HCT116 (cell line): ENCODE results near the gene SMTN. TPM values are rescaled to one million over a fixed set of nuclear protein-coding genes. Genes with fewer than 3 reads are reported as not detected.

Experiments
- ATAC-seq: fragments of 200-7000 bp; cut with Tn5 transposase; 2 replicates; pipeline ENCODE4 v1.9.1; 2020; ENCODE audit warnings: mild to moderate bottlenecking, moderate library complexity
- BruUV-seq: library from RNA; stranded (reverse); fragments of 400-500 nt; replicated peaks from 2 replicates; lab custom pipeline; 2021; lab: Mats Ljungman, UMichigan
- CTCF ChIA-PET: fragments of 300-600 bp; sonication (Branson Sonifier 250); formaldehyde crosslinking; loops from one replicate; lab custom pipeline; 2021; ENCODE audit warnings: antibody characterized with exemption; lab: Charles Lee
- POLR2A ChIA-PET: fragments of 300-600, 350-600 bp; sonication (Branson Sonifier 250); formaldehyde crosslinking; loops from one replicate; lab custom pipeline; 2021; ENCODE audit warnings: antibody characterized with exemption; lab: Charles Lee
- RAD21 ChIA-PET, 2 experiments: fragments of 300-600 bp; sonication (Branson Sonifier 250); formaldehyde crosslinking; loops; one replicate each; lab custom pipeline; 2023; ENCODE audit warnings: low total read pairs in 2 of 2; ENCODE audit not compliant: uncharacterized antibody in 2 of 2, unreplicated experiment in 2 of 2, low non-redundant PET in 1 of 2; lab: Charles Lee
- DNase-seq: peaks from one replicate; pipeline ENCODE4 v3.0.0-alpha.2; 2010; ENCODE audit warnings: low read depth, low spot score
- H2AFZ ChIP-seq: fragments of 200-600 bp; shearing (Covaris generic), sonication (generic); 2 replicates; pipeline ENCODE4 v1.6.1; 2017; ENCODE audit warnings: low read depth, mixed run types, mixed read lengths, antibody characterized with exemption, low read length; ENCODE audit not compliant: poor library complexity, severe bottlenecking
- H3K27ac ChIP-seq: 2 replicates; pipeline ENCODE4 v1.5.1; 2012; ENCODE audit warnings: low read depth, low read length
- H3K27me3 ChIP-seq: fragments of 200-600 bp; sonication (generic); 2 replicates; pipeline ENCODE4 v1.6.1; 2016; ENCODE audit warnings: mixed run types, low read length, mixed read lengths; ENCODE audit not compliant: insufficient read depth
- H3K36me3 ChIP-seq, 2 experiments: fragments of 200-500 bp in 1 of 2; fragments of 200-600 bp in 1 of 2; sonication (Bioruptor generic) in 1 of 2; sonication (generic) in 1 of 2; 2 replicates each; pipeline versions ENCODE4 v1.5.1 to v1.6.1; 2014 to 2016; ENCODE audit warnings: low read length in 2 of 2, inconsistent platforms in 1 of 2, mixed read lengths in 1 of 2, mixed run types in 1 of 2; ENCODE audit not compliant: insufficient read depth in 2 of 2, control insufficient read depth in 1 of 2
- H3K4me1 ChIP-seq, 2 experiments: fragments of 200-600 bp in 1 of 2; sonication (generic) in 1 of 2; 2 replicates each; pipeline versions ENCODE4 v1.5.1 to v1.6.1; 2012 to 2017; ENCODE audit warnings: low read length in 2 of 2, inconsistent platforms in 1 of 2, mild to moderate bottlenecking in 1 of 2, mixed read lengths in 1 of 2, mixed run types in 1 of 2, moderate library complexity in 1 of 2; ENCODE audit not compliant: insufficient read depth in 2 of 2, control insufficient read depth in 1 of 2
- H3K4me2 ChIP-seq: fragments of 200-600 bp; sonication (generic); 2 replicates; pipeline ENCODE4 v1.6.1; 2017; ENCODE audit warnings: mixed run types, low read length, mixed read lengths
- H3K4me3 ChIP-seq, 2 experiments: fragments of 200-600 bp in 1 of 2; sonication (generic) in 1 of 2; replicated peaks in 1 of 2; 2 replicates each; pipeline ENCODE4 v1.5.1; 2011 to 2016; ENCODE audit warnings: low read length in 2 of 2, control low read depth in 1 of 2, low read depth in 1 of 2, mild to moderate bottlenecking in 1 of 2, mixed read lengths in 1 of 2, mixed run types in 1 of 2
- H3K79me2 ChIP-seq: fragments of 200-600 bp; sonication (generic); 2 replicates; pipeline ENCODE4 v1.6.1; 2017; ENCODE audit warnings: mild to moderate bottlenecking, mixed run types, low read length, moderate library complexity, mixed read lengths; ENCODE audit not compliant: insufficient read depth
- H3K9ac ChIP-seq: fragments of 200-600 bp; sonication (generic); 2 replicates; pipeline ENCODE4 v1.6.1; 2016; ENCODE audit warnings: low read length, mixed read lengths
- H3K9me2 ChIP-seq: fragments of 200-600 bp; sonication (generic), shearing (Covaris generic); 2 replicates; pipeline ENCODE4 v1.6.1; 2017; ENCODE audit warnings: mixed run types, mild to moderate bottlenecking, moderate library complexity; ENCODE audit not compliant: insufficient read depth
- H3K9me3 ChIP-seq, 2 experiments: fragments of 200-500 bp in 1 of 2; fragments of 200-600 bp in 1 of 2; sonication (Bioruptor generic) in 1 of 2; sonication (generic) in 1 of 2; 2 replicates each; pipeline ENCODE4 v1.6.1; 2014 to 2017; ENCODE audit warnings: low read length in 2 of 2, mixed read lengths in 2 of 2, inconsistent platforms in 1 of 2, low read depth in 1 of 2, mild to moderate bottlenecking in 1 of 2, mixed run types in 1 of 2, moderate library complexity in 1 of 2; ENCODE audit not compliant: control insufficient read depth in 1 of 2, insufficient read depth in 1 of 2
- H4K20me1 ChIP-seq: fragments of 200-600 bp; sonication (generic), shearing (Covaris generic); 2 replicates; pipeline ENCODE4 v1.6.1; 2017; ENCODE audit warnings: mixed run types, mild to moderate bottlenecking, moderate library complexity; ENCODE audit not compliant: insufficient read depth
- CBX3 ChIP-seq: IDR thresholded peaks from 2 replicates; pipeline ENCODE4 v1.6.1; 2012; ENCODE audit warnings: low read depth
- CEBPB ChIP-seq: IDR thresholded peaks from 2 replicates; pipeline ENCODE4 v1.6.1; 2012; ENCODE audit warnings: low read depth
- EGR1 ChIP-seq: IDR thresholded peaks from 2 replicates; pipeline ENCODE4 v1.6.1; 2012; ENCODE audit warnings: low read depth
- EZH2 ChIP-seq: fragments of 200-600 bp; sonication (generic); IDR thresholded peaks from 2 replicates; pipeline ENCODE4 v1.6.1; 2017; ENCODE audit warnings: antibody characterized with exemption, mixed run types
- EZH2phosphoT487 ChIP-seq: fragments of 200-600 bp; IDR thresholded peaks from 2 replicates; pipeline ENCODE4 v1.6.1; 2018; ENCODE audit warnings: antibody characterized with exemption, borderline replicate concordance
- JUND ChIP-seq: IDR thresholded peaks from 2 replicates; pipeline ENCODE4 v1.6.1; 2012
- POLR2A ChIP-seq: IDR thresholded peaks from 2 replicates; pipeline ENCODE4 v1.7.0; 2011; ENCODE audit warnings: borderline replicate concordance; ENCODE audit not compliant: insufficient read depth, insufficient read length; ENCODE audit errors: extremely low read depth
- POLR2AphosphoS5 ChIP-seq: IDR thresholded peaks from 2 replicates; pipeline ENCODE4 v1.6.1; 2011; ENCODE audit warnings: mild to moderate bottlenecking, low read depth, low read length, moderate library complexity
- RAD21 ChIP-seq: IDR thresholded peaks from 2 replicates; pipeline ENCODE4 v1.6.1; 2012; ENCODE audit warnings: low read depth, mild to moderate bottlenecking
- REST ChIP-seq: IDR thresholded peaks from 2 replicates; pipeline ENCODE4 v1.6.1; 2012; ENCODE audit warnings: low read depth
- SP1 ChIP-seq: IDR thresholded peaks from 2 replicates; pipeline ENCODE4 v1.6.1; 2012; ENCODE audit warnings: low read depth
- SRF ChIP-seq: IDR thresholded peaks from 2 replicates; pipeline ENCODE4 v1.6.1; 2012; ENCODE audit warnings: low read depth
- TCF7L2 ChIP-seq: IDR thresholded peaks from 2 replicates; pipeline ENCODE4 v1.7.0; 2011; ENCODE audit warnings: borderline replicate concordance, inconsistent platforms; ENCODE audit not compliant: insufficient read depth, insufficient read length; ENCODE audit errors: extremely low read depth
- YY1 ChIP-seq: IDR thresholded peaks from 2 replicates; pipeline ENCODE4 v1.6.1; 2011; ENCODE audit warnings: low read length, low read depth, moderate library complexity, mild to moderate bottlenecking; ENCODE audit not compliant: insufficient replicate concordance; ENCODE audit errors: extremely low read depth
- ZFX ChIP-seq: fragments of 450-650 bp; IDR thresholded peaks from 2 replicates; pipeline ENCODE4 v1.6.1; 2017
- intact Hi-C: fragments of 100-400 bp; cut with micrococcal nuclease; formaldehyde crosslinking; loops from 2 replicates; pipeline ENCODE4 v1.10.0; 2022
- total RNA-seq: library from RNA; stranded (reverse); gene quantifications from one replicate; pipeline ENCODE4 v1.2.1, GENCODE V29; 2021; ENCODE audit not compliant: unreplicated experiment
- TF ChIP-seq, protein P1 (sequence below), 3 experiments: fragments of 200-600 bp in 1 of 3; sonication (generic) in 1 of 3; IDR thresholded peaks in 2 of 3; conservative IDR thresholded peaks in 1 of 3; 2 replicates each; pipeline ENCODE4 v1.5.1; 2012 to 2017; ENCODE audit warnings: low read depth in 2 of 3, low read length in 2 of 3, antibody characterized with exemption in 1 of 3, borderline replicate concordance in 1 of 3, control low read depth in 1 of 3, mild to moderate bottlenecking in 1 of 3, mixed read lengths in 1 of 3, mixed run types in 1 of 3, moderate library complexity in 1 of 3; ENCODE audit not compliant: insufficient read depth in 1 of 3
- TF ChIP-seq, protein P2 (sequence below): IDR thresholded peaks from 2 replicates; pipeline ENCODE4 v1.6.1; 2012
- TF ChIP-seq, protein P3 (sequence below): IDR thresholded peaks from 2 replicates; pipeline ENCODE4 v1.6.1; 2012

Gene SMTN
- total RNA-seq, 1 experiment from 2014 or later, result 148 TPM

GRCh38 chr22:31106001-31106571 lies 25.0 kb downstream of the SMTN start:
- intact Hi-C loops, result no loop called here
- H3K4me1 ChIP-seq, result peaks cover 14 to 32% of the 10 kb centered on the region in 2 experiments; a peak in 3 of 4 replicates
- RAD21 ChIA-PET, result no interaction called here
- ATAC-seq (no peak), DNase-seq (no peak)
- CTCF ChIA-PET, result interaction anchor here (3.5 kb wide), 1 partner anchor 166 kb away, joined by 32 read pairs; no protein-coding TSS in a partner anchor
- peak overlapping the region; percentile 95 for H3K9ac ChIP-seq
- H3K4me2 ChIP-seq, result peak overlapping the region; percentile 99
- H3K36me3 ChIP-seq, result peaks cover 0 to 11% of the 10 kb centered on the region in 2 experiments; a peak in 1 of 4 replicates
- peak overlapping the region; percentile 90 to 97 for H3K4me3 ChIP-seq
- no peak overlapping the region for H2AFZ ChIP-seq
- H3K27ac ChIP-seq, result peak overlapping the region; percentile 75; the same call in 1 of the 2 replicates
- H3K9me2 ChIP-seq, result no peaks in the 10 kb centered on the region
- no peaks in the 10 kb centered on the region for H3K9me3 ChIP-seq
- H3K27me3 ChIP-seq, result no peaks in the 10 kb centered on the region
- no peaks in the 10 kb centered on the region for H4K20me1 ChIP-seq
- no peaks in the 10 kb centered on the region; the same call in 1 of the 2 replicates for H3K79me2 ChIP-seq
- TF ChIP-seq, protein P1, sequence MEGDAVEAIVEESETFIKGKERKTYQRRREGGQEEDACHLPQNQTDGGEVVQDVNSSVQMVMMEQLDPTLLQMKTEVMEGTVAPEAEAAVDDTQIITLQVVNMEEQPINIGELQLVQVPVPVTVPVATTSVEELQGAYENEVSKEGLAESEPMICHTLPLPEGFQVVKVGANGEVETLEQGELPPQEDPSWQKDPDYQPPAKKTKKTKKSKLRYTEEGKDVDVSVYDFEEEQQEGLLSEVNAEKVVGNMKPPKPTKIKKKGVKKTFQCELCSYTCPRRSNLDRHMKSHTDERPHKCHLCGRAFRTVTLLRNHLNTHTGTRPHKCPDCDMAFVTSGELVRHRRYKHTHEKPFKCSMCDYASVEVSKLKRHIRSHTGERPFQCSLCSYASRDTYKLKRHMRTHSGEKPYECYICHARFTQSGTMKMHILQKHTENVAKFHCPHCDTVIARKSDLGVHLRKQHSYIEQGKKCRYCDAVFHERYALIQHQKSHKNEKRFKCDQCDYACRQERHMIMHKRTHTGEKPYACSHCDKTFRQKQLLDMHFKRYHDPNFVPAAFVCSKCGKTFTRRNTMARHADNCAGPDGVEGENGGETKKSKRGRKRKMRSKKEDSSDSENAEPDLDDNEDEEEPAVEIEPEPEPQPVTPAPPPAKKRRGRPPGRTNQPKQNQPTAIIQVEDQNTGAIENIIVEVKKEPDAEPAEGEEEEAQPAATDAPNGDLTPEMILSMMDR (IDR thresholded peaks at IDR 0.05 in 2 of 3, conservative IDR thresholded peaks at IDR 0.05 in 1 of 3; ENCODE audit: borderline replicate concordance in 1 of 3, insufficient read depth in 1 of 3, low read depth in 2 of 3, low read length in 2 of 3), result no peak
- TF ChIP-seq JUND (no peak), CEBPB (no peak), EZH2phosphoT487 (no peak), SP1 (no peak), TCF7L2 (no peak), SRF (no peak), RAD21 (no peak), YY1 (no peak), REST (no peak), CBX3 (no peak), EZH2 (no peak), ZFX (no peak), EGR1 (no peak), POLR2AphosphoS5 (no peak), POLR2A (no peak)
- TF ChIP-seq, protein P2, sequence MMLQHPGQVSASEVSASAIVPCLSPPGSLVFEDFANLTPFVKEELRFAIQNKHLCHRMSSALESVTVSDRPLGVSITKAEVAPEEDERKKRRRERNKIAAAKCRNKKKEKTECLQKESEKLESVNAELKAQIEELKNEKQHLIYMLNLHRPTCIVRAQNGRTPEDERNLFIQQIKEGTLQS, result no peak
- TF ChIP-seq, protein P3, sequence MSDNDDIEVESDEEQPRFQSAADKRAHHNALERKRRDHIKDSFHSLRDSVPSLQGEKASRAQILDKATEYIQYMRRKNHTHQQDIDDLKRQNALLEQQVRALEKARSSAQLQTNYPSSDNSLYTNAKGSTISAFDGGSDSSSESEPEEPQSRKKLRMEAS, result no peak
- POLR2A ChIA-PET, result no interaction called here
- BruUV-seq, result no TSS peak
